Superior temporal gyrus (tissue), 1 donor: ENCODE results near the gene PLEKHA4.
"Not testable (repeated sequence)": the region's sequence is repeated elsewhere in the genome, so short reads cannot be mapped to it uniquely, and the experiment has no call there.

Experiments used
- DNase-seq: peaks from one replicate; pipeline ENCODE4 v3.0.0-alpha.2; 2016; ENCODE audit errors: extremely low spot score

Gene PLEKHA4

GRCh38 chr19:48889496-48889895, 21.1 kb upstream of the PLEKHA4 start:
- not testable (repeated sequence) for DNase-seq

GRCh38 chr19:48887861-48888612, 19.6 kb upstream of the PLEKHA4 start:
- no peak for DNase-seq

GRCh38 chr19:48883726-48884125, 15.3 kb upstream of the PLEKHA4 start:
- no peak for DNase-seq

- DNase-seq, result no peak
Observed at GRCh38 chr19:48881741-48882657, 13.6 kb upstream of the PLEKHA4 start.

- DNase-seq, result not testable (repeated sequence)
Observed at GRCh38 chr19:48879696-48880095, 11.3 kb upstream of the PLEKHA4 start.

GRCh38 chr19:48879025-48879637, 10.7 kb upstream of the PLEKHA4 start:
- DNase-seq, result no peak

GRCh38 chr19:48878196-48879024, 10.0 kb upstream of the PLEKHA4 start:
- DNase-seq, result no peak

GRCh38 chr19:48877855-48878195, 9.4 kb upstream of the PLEKHA4 start:
- DNase-seq, result no peak

- DNase-seq, result not testable (repeated sequence)
Observed at GRCh38 chr19:48876043-48876981, 7.9 kb upstream of the PLEKHA4 start.

GRCh38 chr19:48874303-48875135, 6.1 kb upstream of the PLEKHA4 start:
- DNase-seq, result no peak

- no peak for DNase-seq
Observed at GRCh38 chr19:48873476-48874302, 5.3 kb upstream of the PLEKHA4 start.

GRCh38 chr19:48872884-48873475, 4.6 kb upstream of the PLEKHA4 start:
- peak; percentile 76 for DNase-seq

GRCh38 chr19:48872182-48872883, 3.9 kb upstream of the PLEKHA4 start, which contains the start of gene PPP1R15A:
PPP1R15A (plus strand) TSS chr19:48872421; CDS start chr19:48873234, 813 bp downstream.
- peak; percentile 99 for DNase-seq

- not testable (repeated sequence) for DNase-seq
Observed at GRCh38 chr19:48871471-48872181, 3.2 kb upstream of the PLEKHA4 start.

GRCh38 chr19:48870048-48870447, 1.6 kb upstream of the PLEKHA4 start:
- DNase-seq, result no peak

GRCh38 chr19:48867746-48868113, 687 bp downstream of the PLEKHA4 start:
- no peak for DNase-seq
